SK-N-MC (cell line): ENCODE results near the gene NPRL2.

Source experiments
- EZH2 ChIP-seq: fragments of 200-600 bp; sonication (generic); IDR thresholded peaks from one replicate; pipeline ENCODE4 v1.6.1; 2017; ENCODE audit warnings: antibody characterized with exemption
- POLR2AphosphoS5 ChIP-seq: IDR thresholded peaks from 2 replicates; pipeline ENCODE4 v1.6.1; 2012; ENCODE audit warnings: mild to moderate bottlenecking, low read depth, low read length, borderline replicate concordance

- TF ChIP-seq POLR2AphosphoS5 (no peak), EZH2 (no peak)
Observed at GRCh38 chr3:50393061-50393460, 42.5 kb upstream of the NPRL2 start.
